ENCODE measurements around the gene VSIG8. TPM values are rescaled to one million over a fixed set of nuclear protein-coding genes. Genes with fewer than 3 reads are reported as not detected.

VSIG8 gene
- total and polyA plus RNA-seq, 9 of the 15 experiments (the other 6 are each of a cell fraction or from before 2014, with no cell fraction given): not detected

GRCh38 chr1:159861218-159861617 lies 1.2 kb downstream of the VSIG8 start:
- Histone ChIP-seq H3K27ac (ENCODE audit: extremely low read depth, low read depth, low read length) (no peak overlapping the region), H3K4me2 (ENCODE audit: insufficient read depth, low read length) (no peak overlapping the region), H4K20me1 (replicated peaks; ENCODE audit: control insufficient read depth, insufficient read depth, low read length) (no peaks in the 10 kb centered on the region), H3K9ac (ENCODE audit: insufficient read depth in 1 of 2, low read depth in 2 of 2, low read length in 2 of 2) (no peak overlapping the region), H2AFZ (ENCODE audit: low read depth, low read length) (no peak overlapping the region), H3K9me3 (replicated peaks; ENCODE audit: control insufficient read depth, insufficient read depth, low read depth, low read length) (no peaks in the 10 kb centered on the region), H3K4me1 (replicated peaks in 1 of 2; ENCODE audit: control insufficient read depth in 2 of 2, insufficient read depth in 2 of 2, low read length in 2 of 2) (no peaks in the 10 kb centered on the region), H3K36me3 (ENCODE audit: control insufficient read depth, insufficient read depth, low read length) (no peaks in the 10 kb centered on the region), H3K79me2 (ENCODE audit: control insufficient read depth, insufficient read depth, low read length) (no peaks in the 10 kb centered on the region), H3K9me1 (ENCODE audit: control insufficient read depth, insufficient read depth, low read length) (no peaks in the 10 kb centered on the region), H3K27me3 (ENCODE audit: control insufficient read depth in 2 of 2, insufficient read depth in 2 of 2, low read length in 2 of 2) (peaks cover 0 to 52% of the 10 kb centered on the region in 2 experiments; a peak in 4 of 5 replicates), H3K4me3 (no peak overlapping the region)
- DNase-seq (ENCODE audit: extremely low read depth in 1 of 4, low spot score in 3 of 4) (no peak), ATAC-seq (no peak), FAIRE-seq (no peak)
- in situ Hi-C loops (cut with MboI): no loop called here
- intact Hi-C loops (cut with micrococcal nuclease): no loop called here
- no peak for TF ChIP-seq ZNF133 (CRISPR knock-in tag; IDR thresholded peaks at IDR 0.05)
- TF ChIP-seq C11orf30 (IDR thresholded peaks at IDR 0.05; ENCODE audit: low read depth): no peak
- TF ChIP-seq ATF7 (IDR thresholded peaks at IDR 0.05): no peak
- no peak for TF ChIP-seq TAF1 (IDR thresholded peaks at IDR 0.05; ENCODE audit: control insufficient read depth, extremely low read depth, insufficient read depth, low read length, severe bottlenecking)
- no peak for TF ChIP-seq ASH1L (IDR thresholded peaks at IDR 0.05; ENCODE audit: borderline replicate concordance, low read depth, partially characterized antibody)
- TF ChIP-seq ELF2 (CRISPR knock-in tag; IDR thresholded peaks at IDR 0.05): no peak
- TF ChIP-seq PREB (CRISPR knock-in tag; IDR thresholded peaks at IDR 0.05): no peak
- no peak for TF ChIP-seq KLF1 (tag; IDR thresholded peaks at IDR 0.05)
- BruUV-seq (replicated peaks): no TSS peak
- POLR2A ChIA-PET: interaction anchor here (0.6 to 0.7 kb wide), 2 partner anchors 10 to 490 kb away, joined by 3 to 4 read pairs; no protein-coding TSS in a partner anchor
- 3% methylated on average over 8 of the region's 8 CpGs for WGBS (ENCODE audit: insufficient coverage, low coverage, missing lambda C conversion rate)
- CTCF ChIA-PET (ENCODE audit: low intra/inter-chr PET ratio): no interaction called here

Measured in K562 (cell line).